Progenitor cell of endocrine pancreas (in vitro differentiated cells): ENCODE results near the gene RAB11FIP4. TPM values are rescaled to one million over a fixed set of nuclear protein-coding genes. Genes with fewer than 3 reads are reported as not detected.

Source experiments
- DNase-seq: peaks from one replicate; pipeline ENCODE4 v3.0.0; 2021; ENCODE audit warnings: low spot score; ENCODE audit not compliant: unreplicated experiment
- H3K27ac Mint-ChIP-seq: 2 replicates; pipeline ENCODE4 v1.8.0; 2021; ENCODE audit warnings: mild to moderate bottlenecking, moderate library complexity, mixed read lengths
- H3K27me3 Mint-ChIP-seq: 2 replicates; pipeline ENCODE4 v1.8.0; 2021; ENCODE audit warnings: mixed read lengths
- H3K36me3 Mint-ChIP-seq: 2 replicates; pipeline ENCODE4 v1.8.0; 2022; ENCODE audit warnings: mixed read lengths; ENCODE audit not compliant: insufficient read depth
- H3K4me1 Mint-ChIP-seq: 2 replicates; pipeline ENCODE4 v1.8.0; 2021; ENCODE audit warnings: low read depth, mixed read lengths
- H3K4me3 Mint-ChIP-seq: 2 replicates; pipeline ENCODE4 v1.8.0; 2021; ENCODE audit warnings: low read depth, mild to moderate bottlenecking, moderate library complexity, mixed read lengths
- H3K9me3 Mint-ChIP-seq: 2 replicates; pipeline ENCODE4 v1.8.0; 2021; ENCODE audit warnings: low read depth, mixed read lengths
- CTCF ChIP-seq: fragments of 200-600 bp; sonication (generic); IDR thresholded peaks from one replicate; pipeline ENCODE4 v1.5.0; 2021; ENCODE audit warnings: antibody characterized with exemption, mild to moderate bottlenecking; ENCODE audit not compliant: unreplicated experiment
- total RNA-seq: library from RNA; stranded (reverse); gene quantifications from 2 replicates; pipeline ENCODE4 v1.2.1, GENCODE V29; 2021

The RAB11FIP4 gene
- total RNA-seq, 1 donor from 2014 or later = 65.5 TPM

DNA sequence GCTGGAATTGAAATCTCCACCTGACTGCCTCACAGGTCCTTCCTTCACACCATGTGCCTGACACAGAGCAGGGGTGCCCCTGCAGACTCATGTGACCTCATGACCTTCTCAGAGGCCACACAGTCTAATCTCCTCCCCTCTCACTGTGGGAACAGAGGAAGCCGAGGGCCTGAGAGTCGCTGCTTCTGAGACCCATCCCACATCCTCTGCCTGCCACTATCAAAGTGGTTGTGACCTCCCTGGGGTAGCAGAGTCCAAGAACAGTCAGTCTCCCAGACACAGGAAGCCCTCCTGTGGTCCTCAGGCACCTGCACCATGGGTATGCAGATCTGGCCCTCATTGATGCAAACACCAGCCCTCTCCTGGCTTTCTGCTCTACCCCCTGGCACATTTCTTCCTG is 78.5 kb downstream of the RAB11FIP4 start:
- no peaks in the 10 kb centered on the region for H3K9me3 Mint-ChIP-seq
- no peak for TF ChIP-seq CTCF
- no peaks in the 10 kb centered on the region for H3K27me3 Mint-ChIP-seq
- peak overlapping the region; percentile 5 for H3K27ac Mint-ChIP-seq
- H3K36me3 Mint-ChIP-seq = no peaks in the 10 kb centered on the region
- peaks cover 28% of the 10 kb centered on the region for H3K4me1 Mint-ChIP-seq
- DNase-seq = no peak
- no peak overlapping the region for H3K4me3 Mint-ChIP-seq

DNA sequence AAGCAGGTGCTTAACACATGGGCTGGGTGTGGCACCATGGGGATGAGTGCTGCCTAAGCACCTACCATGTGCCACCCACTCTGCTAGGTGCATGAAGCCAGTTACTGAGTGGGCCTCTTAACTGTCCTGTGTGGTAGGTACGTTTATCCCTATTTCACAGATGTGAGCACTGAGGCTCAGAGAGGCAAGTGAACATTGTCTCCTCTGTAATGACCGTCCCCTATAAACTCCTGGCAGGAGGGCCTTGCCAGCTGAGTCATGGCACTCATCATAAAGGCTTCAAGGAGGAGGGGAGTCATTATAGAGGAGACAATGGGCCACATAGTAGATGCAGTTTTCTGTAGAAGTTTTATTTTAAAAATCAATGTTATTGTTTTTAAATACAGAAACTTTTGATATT is 79.1 kb downstream of the RAB11FIP4 start:
- Mint-ChIP-seq H3K27ac (no peak overlapping the region), H3K4me3 (no peak overlapping the region), H3K36me3 (no peaks in the 10 kb centered on the region), H3K4me1 (peaks cover 34% of the 10 kb centered on the region), H3K27me3 (no peaks in the 10 kb centered on the region), H3K9me3 (no peaks in the 10 kb centered on the region)
- no peak for DNase-seq
- no peak for TF ChIP-seq CTCF

DNA sequence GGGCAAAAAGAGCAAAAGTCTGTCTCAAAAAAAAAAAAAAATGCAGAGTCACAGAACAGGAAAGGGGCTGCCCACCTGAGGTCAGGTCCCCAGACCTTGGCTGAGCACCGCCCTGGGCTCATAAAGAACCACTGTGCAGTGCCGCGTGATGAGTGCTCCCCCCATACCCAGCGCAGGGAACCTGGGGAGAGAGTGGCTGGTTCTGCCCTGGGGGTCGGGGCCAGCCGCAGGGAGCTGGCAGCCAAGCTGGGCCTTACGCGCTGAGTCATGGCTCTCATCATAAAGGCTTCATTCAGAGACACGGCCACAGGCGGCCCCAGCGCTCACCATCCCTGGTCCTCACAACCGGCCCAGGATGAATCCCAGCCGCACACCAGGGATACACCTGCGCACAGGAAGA is 80.7 kb downstream of the RAB11FIP4 start:
- H3K27me3 Mint-ChIP-seq = no peaks in the 10 kb centered on the region
- no peaks in the 10 kb centered on the region for H3K9me3 Mint-ChIP-seq
- no peaks in the 10 kb centered on the region for H3K36me3 Mint-ChIP-seq
- peaks cover 40% of the 10 kb centered on the region for H3K4me1 Mint-ChIP-seq
- H3K27ac Mint-ChIP-seq = no peak overlapping the region
- H3K4me3 Mint-ChIP-seq = no peak overlapping the region
- DNase-seq = no peak
- no peak for TF ChIP-seq CTCF

DNA sequence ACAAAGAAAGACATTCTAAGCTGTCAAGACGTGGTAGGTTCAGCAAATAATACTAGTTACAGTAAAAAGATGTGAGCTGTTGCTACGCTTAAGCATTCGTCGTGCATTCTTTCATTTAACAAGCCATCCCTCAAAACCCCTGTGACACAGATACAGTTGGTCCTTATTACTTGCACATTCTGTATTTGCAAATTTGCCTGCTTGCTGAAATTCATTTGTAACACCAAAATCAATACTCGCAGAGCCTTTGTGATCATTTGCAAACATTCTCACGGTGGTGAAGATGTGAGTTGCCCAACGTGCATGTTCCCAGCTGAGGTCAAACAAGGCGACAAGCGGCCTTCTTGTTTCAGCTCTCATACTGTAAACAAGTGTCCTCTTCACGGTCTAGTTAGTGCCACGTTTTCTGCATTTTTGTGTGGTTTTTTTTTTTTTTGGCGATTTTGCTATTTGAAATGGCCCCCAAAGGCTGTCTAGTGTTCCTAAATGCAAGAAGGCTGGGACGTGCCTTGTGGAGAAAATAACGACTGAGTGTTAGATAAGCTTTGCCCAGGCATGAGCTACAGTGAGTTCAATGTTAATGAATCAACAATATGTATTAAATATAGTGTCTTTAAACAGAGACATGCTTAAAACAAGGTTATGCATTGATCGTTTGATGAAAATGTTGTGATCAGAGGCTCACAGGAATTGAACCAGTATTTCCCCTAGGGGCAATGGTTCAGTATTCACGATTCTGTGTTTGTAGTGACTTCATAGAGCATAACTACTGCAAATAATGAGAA is 84.1 kb downstream of the RAB11FIP4 start:
- DNase-seq = no peak
- no peaks in the 10 kb centered on the region for H3K9me3 Mint-ChIP-seq
- no peak for TF ChIP-seq CTCF
- peaks cover 33% of the 10 kb centered on the region for H3K4me1 Mint-ChIP-seq
- no peaks in the 10 kb centered on the region for H3K36me3 Mint-ChIP-seq
- H3K27me3 Mint-ChIP-seq = no peaks in the 10 kb centered on the region
- no peak overlapping the region for H3K4me3 Mint-ChIP-seq
- H3K27ac Mint-ChIP-seq = peak overlapping the region; percentile 62

DNA sequence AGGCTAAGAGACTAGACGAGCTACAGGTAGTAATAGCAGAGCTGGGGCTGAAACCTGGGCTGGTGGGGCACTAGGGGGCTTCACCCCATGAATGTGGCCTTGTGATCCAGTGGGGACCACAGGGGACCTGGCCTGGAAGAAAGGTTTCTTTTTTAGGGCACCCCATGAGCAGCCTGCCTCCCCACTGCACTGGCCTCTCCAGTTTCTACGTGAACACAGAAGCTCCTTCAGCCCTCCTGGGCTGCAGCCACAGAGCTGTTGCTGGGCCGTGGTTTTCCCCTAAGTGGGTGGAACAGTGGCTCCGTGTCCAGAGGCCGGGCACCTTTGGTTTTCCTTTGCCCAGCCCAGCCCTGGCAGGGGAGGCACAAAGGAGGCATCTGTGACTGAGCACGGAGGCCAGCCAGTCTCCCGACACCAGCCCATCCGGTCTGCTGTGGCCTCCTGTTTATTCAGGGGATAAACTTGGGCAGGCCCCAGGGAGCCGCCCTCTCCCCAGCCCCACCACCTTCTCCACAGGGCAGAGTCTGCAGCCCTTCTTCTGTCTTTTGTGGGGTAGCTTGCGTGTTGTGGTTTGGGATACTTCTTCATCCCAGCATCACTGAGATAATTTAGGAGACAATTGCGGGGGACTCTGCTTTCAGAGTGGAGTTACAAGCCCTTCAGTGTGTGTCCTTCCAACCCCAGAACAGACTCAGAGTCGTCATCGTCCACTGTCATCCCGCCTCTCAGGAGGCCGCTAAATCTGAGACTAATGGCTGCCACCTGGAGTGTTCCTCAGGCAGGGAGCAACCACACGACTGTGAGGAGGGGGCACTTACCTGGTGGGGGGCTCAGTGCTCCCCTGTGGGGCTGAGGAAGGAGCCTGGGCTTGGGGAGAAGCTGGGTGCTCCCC is 85.3 kb downstream of the RAB11FIP4 start:
- Mint-ChIP-seq H3K4me1 (peaks cover 35% of the 10 kb centered on the region), H3K36me3 (no peaks in the 10 kb centered on the region), H3K4me3 (no peak overlapping the region), H3K9me3 (no peaks in the 10 kb centered on the region), H3K27ac (no peak overlapping the region), H3K27me3 (no peaks in the 10 kb centered on the region)
- no peak for TF ChIP-seq CTCF
- DNase-seq = no peak
